ENCODE results near the gene TPM2. TPM values are rescaled to one million over a fixed set of nuclear protein-coding genes. Genes with fewer than 3 reads are reported as not detected.

The TPM2 gene
- total and polyA plus RNA-seq, 5 experiments from 2014 or later = 0.34 to 98.5 (median 92.3) TPM; not detected in 2

GRCh38 chr9:35666549-35666948 is 23.2 kb downstream of the TPM2 start:
- Mint-ChIP-seq H3K4me3 (peak overlapping the region in 3 of 10 donors; percentile 19 to 34 (median 22)), H3K4me1 (peaks cover 32 to 48% (median 46%) of the 10 kb centered on the region in 4 donors), H3K27ac (peak overlapping the region in 2 of 10 donors; percentile 31 to 32), H3K27me3 (peaks cover 0 to 2% (median 0%) of the 10 kb centered on the region in 5 donors), H3K9me3 (no peaks in the 10 kb centered on the region), H3K36me3 (peaks cover 0 to 2% (median 0%) of the 10 kb centered on the region in 3 donors)
- ATAC-seq = no peak
- POLR2A ChIA-PET = interaction anchor here (0.7 to 4.0 kb wide), 4 partner anchors 17 to 30 kb away, joined by 3 to 19 read pairs (median 4); partner anchors contain the start of gene TPM2
- DNase-seq = no peak

GRCh38 chr9:35666045-35666444 is 23.7 kb downstream of the TPM2 start:
- H3K9me3 Mint-ChIP-seq = no peaks in the 10 kb centered on the region
- H3K27ac Mint-ChIP-seq = peak overlapping the region in 3 of 10 donors; percentile 22 to 73 (median 67)
- peak overlapping the region; percentile 37 to 89 (median 76) for H3K4me3 Mint-ChIP-seq
- POLR2A ChIA-PET = interaction anchor here (0.8 to 4.0 kb wide), 7 partner anchors 10 to 65 kb away, joined by 4 to 19 read pairs (median 5); partner anchors contain the start of genes CREB3, TLN1 and TPM2
- peaks cover 0 to 2% (median 0%) of the 10 kb centered on the region in 5 donors for H3K27me3 Mint-ChIP-seq
- peaks cover 32 to 53% (median 50%) of the 10 kb centered on the region in 4 donors for H3K4me1 Mint-ChIP-seq
- peaks cover 0 to 2% (median 0%) of the 10 kb centered on the region in 3 donors for H3K36me3 Mint-ChIP-seq
- DNase-seq = no peak
- no peak for ATAC-seq

GRCh38 chr9:35665471-35665818 is 24.3 kb downstream of the TPM2 start:
- POLR2A ChIA-PET = interaction anchor here (1.0 to 4.0 kb wide), 8 partner anchors 10 to 66 kb away, joined by 3 to 19 read pairs (median 7); partner anchors contain the start of genes CREB3, SIT1, TLN1 and TPM2

GRCh38 chr9:35664531-35665470 is 24.9 kb downstream of the TPM2 start, which contains the start of gene ARHGEF39:
TSS of gene ARHGEF39 (minus strand) at chr9:35665195. CDS start at chr9:35665169, 26 bp downstream.
- H3K36me3 Mint-ChIP-seq = peaks cover 0 to 15% (median 9%) of the 10 kb centered on the region in 3 donors
- peak within 1 kb of the TSS; percentile 75 to 89 (median 84) for H3K4me3 Mint-ChIP-seq
- POLR2A ChIA-PET = interaction anchor here (0.6 to 4.0 kb wide), 14 partner anchors 9 to 67 kb away, joined by 3 to 19 read pairs (median 5); partner anchors contain the start of genes CA9, CREB3, SIT1 and TLN1
- ATAC-seq (peak; percentile 79 to 83), DNase-seq (peak; percentile 34 to 76 (median 58))
- peak within 1 kb of the TSS; percentile 57 to 99 (median 82) for H3K27ac Mint-ChIP-seq
- H3K27me3 Mint-ChIP-seq = peaks cover 0 to 2% (median 0%) of the 10 kb centered on the region in 5 donors
- H3K4me1 Mint-ChIP-seq = peaks cover 32 to 65% (median 62%) of the 10 kb centered on the region in 4 donors
- H3K9me3 Mint-ChIP-seq = no peaks in the 10 kb centered on the region

More at GRCh38 chr9:35665471-35665818, 24.3 kb downstream of the TPM2 start:
- Mint-ChIP-seq H3K4me3 (peak overlapping the region; percentile 75 to 89 (median 84)), H3K27ac (peak overlapping the region; percentile 39 to 94 (median 76)), H3K9me3 (no peaks in the 10 kb centered on the region), H3K27me3 (peaks cover 0 to 2% (median 0%) of the 10 kb centered on the region in 5 donors), H3K4me1 (peaks cover 32 to 59% (median 56%) of the 10 kb centered on the region in 4 donors), H3K36me3 (peaks cover 0 to 8% (median 5%) of the 10 kb centered on the region in 3 donors)
- ATAC-seq (no peak), DNase-seq (no peak)

GRCh38 chr9:35662437-35662836 is 27.3 kb downstream of the TPM2 start:
- ATAC-seq (no peak), DNase-seq (no peak)
- H3K27ac Mint-ChIP-seq = peak overlapping the region; percentile 35 to 99 (median 88)
- H3K27me3 Mint-ChIP-seq = peaks cover 0 to 7% (median 0%) of the 10 kb centered on the region in 5 donors
- peaks cover 41 to 85% (median 80%) of the 10 kb centered on the region in 4 donors for H3K4me1 Mint-ChIP-seq
- H3K36me3 Mint-ChIP-seq = peaks cover 4 to 28% (median 13%) of the 10 kb centered on the region in 3 donors
- peaks cover 0 to 6% (median 0%) of the 10 kb centered on the region in 9 donors for H3K9me3 Mint-ChIP-seq
- POLR2A ChIA-PET = interaction anchor here (2.9 to 8.7 kb wide), 2 partner anchors 16 to 70 kb away, joined by 10 to 180 read pairs; partner anchors contain the start of genes CREB3, SIT1 and TLN1
- peak overlapping the region in 9 of 10 donors; percentile 56 to 80 (median 72) for H3K4me3 Mint-ChIP-seq

- Mint-ChIP-seq H3K9me3 (peaks cover 0 to 6% (median 0%) of the 10 kb centered on the region in 9 donors), H3K4me1 (peaks cover 46 to 91% (median 86%) of the 10 kb centered on the region in 4 donors), H3K4me3 (peak overlapping the region; percentile 54 to 80 (median 72)), H3K27me3 (peaks cover 0 to 5% (median 0%) of the 10 kb centered on the region in 5 donors), H3K27ac (peak overlapping the region; percentile 11 to 99 (median 86)), H3K36me3 (peaks cover 4 to 29% (median 13%) of the 10 kb centered on the region in 3 donors)
- ATAC-seq (no peak), DNase-seq (peak in 4 of 10 donors; percentile 30 to 46 (median 38))
- POLR2A ChIA-PET = interaction anchor here (1.0 to 8.7 kb wide), 5 partner anchors 15 to 70 kb away, joined by 3 to 180 read pairs (median 6); partner anchors contain the start of genes CREB3, SIT1 and TLN1
Measured at GRCh38 chr9:35661756-35662350, 27.9 kb downstream of the TPM2 start.

DNA sequence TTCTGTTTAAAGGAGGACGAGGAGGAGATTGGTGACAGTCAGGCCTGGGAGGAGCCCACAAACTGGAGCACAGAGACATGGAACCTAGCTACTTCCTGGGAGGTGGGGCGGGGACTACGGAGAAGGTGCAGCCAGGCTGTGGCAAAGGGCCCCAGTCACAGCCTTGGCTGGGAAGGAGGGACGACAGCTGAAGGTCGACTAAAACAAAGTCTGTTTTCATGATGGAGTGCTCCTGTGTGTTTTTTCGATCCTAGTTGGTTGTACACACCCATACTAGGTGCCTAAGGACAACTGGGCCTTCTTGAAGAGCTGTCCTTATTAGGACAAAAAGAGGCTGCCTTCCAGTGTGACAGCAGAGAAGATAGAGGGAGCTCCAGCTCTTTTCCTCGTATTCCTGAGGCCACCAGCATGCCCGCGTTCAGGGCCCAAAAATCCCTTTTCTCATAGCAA is 28.7 kb downstream of the TPM2 start:
- H3K36me3 Mint-ChIP-seq = peaks cover 4 to 29% (median 13%) of the 10 kb centered on the region in 3 donors
- DNase-seq = no peak
- no peak for ATAC-seq
- peaks cover 45 to 95% (median 87%) of the 10 kb centered on the region in 4 donors for H3K4me1 Mint-ChIP-seq
- H3K9me3 Mint-ChIP-seq = peaks cover 0 to 6% (median 0%) of the 10 kb centered on the region in 9 donors
- POLR2A ChIA-PET = interaction anchor here (0.9 to 8.7 kb wide), 7 partner anchors 14 to 95 kb away, joined by 3 to 180 read pairs (median 4); partner anchors contain the start of genes CREB3, SIT1 and TLN1
- peak overlapping the region; percentile 44 to 99 (median 68) for H3K27ac Mint-ChIP-seq
- peaks cover 0 to 5% (median 0%) of the 10 kb centered on the region in 5 donors for H3K27me3 Mint-ChIP-seq
- H3K4me3 Mint-ChIP-seq = peak overlapping the region in 9 of 10 donors; percentile 10 to 88 (median 42)

DNA sequence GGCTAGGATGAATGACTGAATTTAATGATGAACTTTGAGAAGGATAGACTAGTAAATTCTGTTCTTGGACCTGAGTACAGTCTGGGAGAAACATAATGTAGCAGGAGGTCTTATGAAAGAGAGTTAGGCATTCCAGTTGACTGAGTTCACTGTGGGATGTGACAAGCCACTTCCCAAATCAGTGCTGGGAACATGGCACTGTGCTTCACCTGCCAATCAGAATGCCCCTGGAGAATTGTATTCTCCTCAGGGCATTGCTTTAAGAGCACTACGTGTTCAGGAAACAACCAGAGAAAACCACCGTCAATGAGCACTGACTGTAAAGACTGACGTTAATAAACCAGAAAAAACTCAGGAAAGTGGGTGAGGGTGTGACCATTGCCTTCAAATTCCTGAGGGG is 30.4 kb downstream of the TPM2 start:
- Mint-ChIP-seq H3K27ac (peak overlapping the region; percentile 68 to 100 (median 95)), H3K27me3 (peaks cover 0 to 5% (median 0%) of the 10 kb centered on the region in 5 donors), H3K36me3 (peaks cover 4 to 29% (median 13%) of the 10 kb centered on the region in 3 donors), H3K9me3 (peaks cover 0 to 6% (median 0%) of the 10 kb centered on the region in 9 donors), H3K4me3 (peak overlapping the region; percentile 74 to 94 (median 87)), H3K4me1 (peaks cover 42 to 86% (median 84%) of the 10 kb centered on the region in 4 donors)
- POLR2A ChIA-PET = interaction anchor here (0.7 to 8.7 kb wide), 9 partner anchors 13 to 90 kb away, joined by 4 to 180 read pairs (median 14); partner anchors contain the start of genes CREB3, GBA2, RGP1 and SIT1
- no peak for ATAC-seq
- no peak for DNase-seq

GRCh38 chr9:35658968-35659220 is 30.8 kb downstream of the TPM2 start:
- POLR2A ChIA-PET = interaction anchor here (0.7 to 8.7 kb wide), 15 partner anchors 11 to 170 kb away, joined by 3 to 180 read pairs (median 8); partner anchors contain the start of genes CREB3, FAM221B, GBA2 and HINT2
- ATAC-seq (no peak), DNase-seq (no peak)
- peak overlapping the region; percentile 68 to 100 (median 95) for H3K27ac Mint-ChIP-seq
- H3K9me3 Mint-ChIP-seq = peaks cover 0 to 6% (median 0%) of the 10 kb centered on the region in 9 donors
- peaks cover 0 to 5% (median 0%) of the 10 kb centered on the region in 5 donors for H3K27me3 Mint-ChIP-seq
- H3K4me3 Mint-ChIP-seq = peak overlapping the region; percentile 74 to 94 (median 87)
- H3K4me1 Mint-ChIP-seq = peaks cover 40 to 84% (median 81%) of the 10 kb centered on the region in 4 donors
- H3K36me3 Mint-ChIP-seq = peaks cover 4 to 29% (median 13%) of the 10 kb centered on the region in 3 donors

GRCh38 chr9:35658137-35658967 is 31.4 kb downstream of the TPM2 start, which contains the start of gene CCDC107:
TSS of gene CCDC107 (plus strand) at chr9:35658292. CDS start at chr9:35658380, 88 bp downstream.
- Mint-ChIP-seq H3K36me3 (peaks cover 4 to 29% (median 13%) of the 10 kb centered on the region in 3 donors), H3K27ac (peak within 1 kb of the TSS; percentile 94 to 100 (median 98)), H3K9me3 (peaks cover 0 to 6% (median 0%) of the 10 kb centered on the region in 9 donors), H3K4me3 (peak within 1 kb of the TSS; percentile 74 to 94 (median 87)), H3K4me1 (peaks cover 40 to 82% (median 77%) of the 10 kb centered on the region in 4 donors), H3K27me3 (peaks cover 0 to 5% (median 0%) of the 10 kb centered on the region in 5 donors)
- POLR2A ChIA-PET = interaction anchor here (0.7 to 8.7 kb wide), 22 partner anchors 12 to 547 kb away, joined by 3 to 180 read pairs (median 5); partner anchors contain the start of genes CREB3, FAM221B, GBA2 and HINT2
- DNase-seq (peak; percentile 76 to 98 (median 84)), ATAC-seq (peak; percentile 63)
